Medulla oblongata (tissue), 1 donor: ENCODE data around the gene SMPD2.
A peak's percentile ranks its signal among the peaks of the same experiment; 100 is the strongest.

ENCODE experiments used
- DNase-seq: peaks from one replicate; pipeline ENCODE4 v3.0.0-alpha.2; 2015; ENCODE audit errors: extremely low spot score

Gene SMPD2

DNA sequence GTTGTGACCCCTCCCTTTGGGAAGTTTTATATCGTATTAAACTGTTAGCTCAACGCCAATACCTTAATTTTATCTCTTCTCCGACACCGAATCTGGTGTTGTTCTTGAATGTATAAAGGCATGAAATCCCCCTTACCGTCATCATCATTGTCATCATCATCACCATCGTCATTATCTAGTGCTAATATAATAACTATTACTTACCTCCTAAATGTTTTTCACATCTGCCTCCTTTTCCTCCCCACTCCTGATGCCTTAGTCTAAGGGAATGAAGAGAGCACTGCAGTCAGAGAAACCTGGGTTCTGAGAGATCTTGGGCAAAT, 43.2 kb downstream of the SMPD2 start:
- peak; percentile 48 for DNase-seq

DNA sequence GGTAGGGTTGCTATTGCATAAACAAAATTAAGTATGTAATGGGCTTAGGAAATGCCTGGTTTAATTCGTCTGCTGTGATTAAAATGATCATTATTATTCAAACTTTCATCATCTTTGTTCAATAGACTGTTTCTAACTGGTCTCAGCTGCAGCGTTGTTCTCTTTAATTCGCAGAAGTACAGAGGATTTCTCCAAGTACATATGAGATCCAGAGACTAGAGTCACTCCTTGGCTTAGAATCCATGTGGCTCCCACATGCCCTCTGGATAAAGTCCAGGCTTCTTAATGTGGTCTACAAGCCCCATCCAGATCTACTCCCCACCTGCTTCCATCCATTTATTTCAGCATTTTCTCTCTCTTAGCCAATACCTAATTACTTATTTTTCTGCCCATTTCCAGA, 43.6 kb downstream of the SMPD2 start:
- no peak for DNase-seq

DNA sequence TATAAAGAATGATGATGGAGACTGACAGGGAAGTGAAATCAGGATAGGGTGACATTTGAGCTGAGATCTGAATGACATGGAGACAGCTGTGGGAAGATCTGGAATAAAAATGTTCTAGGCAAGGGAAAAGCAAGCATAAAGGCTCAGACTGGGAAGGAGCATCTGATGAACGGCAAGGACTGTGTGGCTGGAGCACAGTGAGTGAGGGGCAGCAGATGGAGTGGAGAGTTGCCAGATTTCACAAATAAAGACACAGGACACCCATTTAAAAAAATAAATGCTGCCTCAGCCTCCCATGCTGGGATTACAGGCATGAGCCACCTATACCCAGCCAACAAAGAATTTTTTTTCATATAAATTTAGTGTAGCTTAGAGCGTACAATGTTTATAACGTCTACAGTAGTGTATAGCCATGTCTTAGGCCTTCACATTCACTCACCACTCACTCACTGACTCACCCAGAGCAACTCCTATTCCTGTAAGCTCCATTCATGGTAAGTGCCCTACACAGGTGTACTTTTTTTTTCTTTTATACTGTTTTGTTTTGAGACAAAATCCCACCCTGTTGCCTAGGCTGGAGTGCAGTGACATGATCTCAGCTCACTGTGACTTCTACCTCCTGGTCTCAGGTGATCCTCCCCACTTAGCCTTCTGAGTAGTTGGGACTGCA, 44.9 kb downstream of the SMPD2 start:
- DNase-seq, result no peak

DNA sequence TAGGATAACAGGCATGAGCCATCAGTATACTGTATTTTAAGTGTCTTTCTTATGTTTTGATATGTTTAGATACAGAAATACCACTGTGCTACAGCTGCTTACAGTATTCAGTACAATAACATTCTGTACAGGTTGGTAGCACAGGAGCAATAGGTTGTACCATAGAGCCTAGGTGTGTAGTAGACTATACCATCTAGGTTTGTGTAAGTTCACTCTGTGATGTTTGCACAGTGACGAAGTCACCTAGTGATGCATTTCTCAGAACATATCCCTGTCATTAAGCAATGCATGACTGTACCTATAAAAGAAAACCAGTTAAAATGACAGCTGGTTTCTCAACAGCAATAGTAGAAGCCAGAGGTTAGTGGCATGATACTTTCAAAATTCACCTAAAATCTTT, 45.5 kb downstream of the SMPD2 start:
- no peak for DNase-seq

DNA sequence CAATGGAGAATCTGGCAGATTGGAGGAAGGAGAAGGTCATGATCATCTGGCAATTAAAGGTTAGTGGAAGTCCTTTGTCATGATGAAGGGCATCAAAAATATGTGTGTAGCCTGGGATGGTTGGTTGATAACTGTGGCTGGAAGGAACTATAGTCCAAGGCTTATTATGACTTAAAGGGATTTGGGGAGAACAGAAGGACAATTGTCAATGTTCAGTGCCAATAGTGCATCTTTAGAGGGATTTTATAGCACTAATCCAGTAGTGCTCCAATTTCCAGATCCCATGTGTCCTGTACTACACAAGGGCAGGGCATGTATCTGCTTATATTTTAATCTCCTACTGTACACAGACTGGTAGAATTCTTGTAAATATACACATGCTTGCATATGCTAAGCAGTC, 47.5 kb downstream of the SMPD2 start:
- no peak for DNase-seq

DNA sequence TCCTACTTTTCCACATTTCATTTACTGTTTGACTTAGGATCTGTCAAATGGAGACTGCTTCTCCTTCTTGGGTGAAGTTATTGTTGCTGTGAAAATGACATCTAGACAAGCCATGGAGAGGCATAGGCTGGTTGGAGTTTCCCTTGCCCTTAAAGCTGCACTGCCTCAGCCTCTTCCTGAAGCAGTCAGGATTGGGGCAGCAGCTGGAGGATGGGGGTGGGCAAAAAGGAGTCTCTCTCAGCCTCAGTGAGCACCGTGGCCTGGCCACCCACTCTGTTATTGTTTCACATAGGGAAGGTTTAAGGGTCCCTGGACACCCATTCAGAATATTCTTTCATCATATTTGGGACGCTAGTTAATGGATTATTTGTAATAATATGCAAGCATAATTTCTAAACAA, 50.2 kb downstream of the SMPD2 start:
- DNase-seq, result no peak

DNA sequence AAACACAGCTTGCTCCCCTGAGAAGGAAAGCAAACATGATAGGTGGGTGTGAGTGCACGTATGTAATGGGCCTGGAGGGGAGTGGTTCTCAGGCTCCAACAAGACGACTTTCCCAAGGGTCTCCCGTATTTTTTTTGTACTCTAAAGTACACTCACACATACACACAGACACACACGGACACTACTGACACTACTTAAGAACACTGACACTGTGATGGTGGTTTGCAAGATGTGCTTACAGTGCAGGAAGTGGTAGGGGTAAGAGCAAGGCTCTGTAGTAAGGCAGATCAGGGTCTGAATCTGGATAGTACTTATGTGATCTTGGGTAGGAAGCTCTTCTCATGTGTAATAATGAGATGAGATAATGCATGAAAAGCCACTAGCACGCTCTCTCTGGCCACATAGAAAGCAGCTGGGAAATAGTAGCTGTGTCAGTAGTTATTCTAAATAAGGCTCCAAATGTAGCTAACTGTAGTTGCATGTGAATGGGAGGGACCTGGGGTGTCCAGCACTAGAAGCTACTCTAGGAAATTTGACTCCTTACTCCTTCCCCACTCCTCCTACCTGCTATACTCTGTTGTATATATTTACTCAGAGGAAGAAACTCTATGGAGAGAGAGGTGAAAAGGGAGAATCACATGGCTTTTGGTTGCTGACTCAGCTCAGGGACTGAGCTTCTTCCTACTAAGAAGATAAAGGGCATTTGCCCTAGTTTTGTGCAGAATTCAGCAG, 50.8 kb downstream of the SMPD2 start:
- no peak for DNase-seq
